ENCODE results near the gene SUSD1. TPM values are rescaled to one million over a fixed set of nuclear protein-coding genes. Genes with fewer than 3 reads are reported as not detected.

SUSD1 gene
- total and polyA plus RNA-seq, 2 of the 13 experiments (the other 11 are each of a cell fraction or from before 2014, with no cell fraction given): 25.9 to 32.3 TPM

GRCh38 chr9:112149211-112149610 is 25.9 kb downstream of the SUSD1 start (continued):
- TF ChIP-seq ZNF777 (CRISPR knock-in tag; IDR thresholded peaks at IDR 0.05) (no peak), JUNB (CRISPR knock-in tag; IDR thresholded peaks at IDR 0.05; ENCODE audit: borderline replicate concordance) (no peak), EHMT2 (IDR thresholded peaks at IDR 0.05; ENCODE audit: borderline replicate concordance, low read depth, low read length) (no peak)
- TF ChIP-seq, protein P1, sequence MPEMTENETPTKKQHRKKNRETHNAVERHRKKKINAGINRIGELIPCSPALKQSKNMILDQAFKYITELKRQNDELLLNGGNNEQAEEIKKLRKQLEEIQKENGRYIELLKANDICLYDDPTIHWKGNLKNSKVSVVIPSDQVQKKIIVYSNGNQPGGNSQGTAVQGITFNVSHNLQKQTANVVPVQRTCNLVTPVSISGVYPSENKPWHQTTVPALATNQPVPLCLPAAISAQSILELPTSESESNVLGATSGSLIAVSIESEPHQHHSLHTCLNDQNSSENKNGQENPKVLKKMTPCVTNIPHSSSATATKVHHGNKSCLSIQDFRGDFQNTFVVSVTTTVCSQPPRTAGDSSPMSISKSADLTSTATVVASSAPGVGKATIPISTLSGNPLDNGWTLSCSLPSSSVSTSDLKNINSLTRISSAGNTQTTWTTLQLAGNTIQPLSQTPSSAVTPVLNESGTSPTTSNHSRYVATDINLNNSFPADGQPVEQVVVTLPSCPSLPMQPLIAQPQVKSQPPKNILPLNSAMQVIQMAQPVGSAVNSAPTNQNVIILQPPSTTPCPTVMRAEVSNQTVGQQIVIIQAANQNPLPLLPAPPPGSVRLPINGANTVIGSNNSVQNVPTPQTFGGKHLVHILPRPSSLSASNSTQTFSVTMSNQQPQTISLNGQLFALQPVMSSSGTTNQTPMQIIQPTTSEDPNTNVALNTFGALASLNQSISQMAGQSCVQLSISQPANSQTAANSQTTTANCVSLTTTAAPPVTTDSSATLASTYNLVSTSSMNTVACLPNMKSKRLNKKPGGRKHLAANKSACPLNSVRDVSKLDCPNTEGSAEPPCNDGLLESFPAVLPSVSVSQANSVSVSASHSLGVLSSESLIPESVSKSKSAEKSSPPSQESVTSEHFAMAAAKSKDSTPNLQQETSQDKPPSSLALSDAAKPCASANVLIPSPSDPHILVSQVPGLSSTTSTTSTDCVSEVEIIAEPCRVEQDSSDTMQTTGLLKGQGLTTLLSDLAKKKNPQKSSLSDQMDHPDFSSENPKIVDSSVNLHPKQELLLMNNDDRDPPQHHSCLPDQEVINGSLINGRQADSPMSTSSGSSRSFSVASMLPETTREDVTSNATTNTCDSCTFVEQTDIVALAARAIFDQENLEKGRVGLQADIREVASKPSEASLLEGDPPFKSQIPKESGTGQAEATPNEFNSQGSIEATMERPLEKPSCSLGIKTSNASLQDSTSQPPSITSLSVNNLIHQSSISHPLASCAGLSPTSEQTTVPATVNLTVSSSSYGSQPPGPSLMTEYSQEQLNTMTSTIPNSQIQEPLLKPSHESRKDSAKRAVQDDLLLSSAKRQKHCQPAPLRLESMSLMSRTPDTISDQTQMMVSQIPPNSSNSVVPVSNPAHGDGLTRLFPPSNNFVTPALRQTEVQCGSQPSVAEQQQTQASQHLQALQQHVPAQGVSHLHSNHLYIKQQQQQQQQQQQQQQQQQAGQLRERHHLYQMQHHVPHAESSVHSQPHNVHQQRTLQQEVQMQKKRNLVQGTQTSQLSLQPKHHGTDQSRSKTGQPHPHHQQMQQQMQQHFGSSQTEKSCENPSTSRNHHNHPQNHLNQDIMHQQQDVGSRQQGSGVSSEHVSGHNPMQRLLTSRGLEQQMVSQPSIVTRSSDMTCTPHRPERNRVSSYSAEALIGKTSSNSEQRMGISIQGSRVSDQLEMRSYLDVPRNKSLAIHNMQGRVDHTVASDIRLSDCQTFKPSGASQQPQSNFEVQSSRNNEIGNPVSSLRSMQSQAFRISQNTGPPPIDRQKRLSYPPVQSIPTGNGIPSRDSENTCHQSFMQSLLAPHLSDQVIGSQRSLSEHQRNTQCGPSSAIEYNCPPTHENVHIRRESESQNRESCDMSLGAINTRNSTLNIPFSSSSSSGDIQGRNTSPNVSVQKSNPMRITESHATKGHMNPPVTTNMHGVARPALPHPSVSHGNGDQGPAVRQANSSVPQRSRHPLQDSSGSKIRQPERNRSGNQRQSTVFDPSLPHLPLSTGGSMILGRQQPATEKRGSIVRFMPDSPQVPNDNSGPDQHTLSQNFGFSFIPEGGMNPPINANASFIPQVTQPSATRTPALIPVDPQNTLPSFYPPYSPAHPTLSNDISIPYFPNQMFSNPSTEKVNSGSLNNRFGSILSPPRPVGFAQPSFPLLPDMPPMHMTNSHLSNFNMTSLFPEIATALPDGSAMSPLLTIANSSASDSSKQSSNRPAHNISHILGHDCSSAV (CRISPR knock-in tag; IDR thresholded peaks at IDR 0.05; ENCODE audit: borderline replicate concordance): no peak

GRCh38 chr9:112145886-112146285 is 29.2 kb downstream of the SUSD1 start:
- Histone ChIP-seq H3K9me3 (ENCODE audit: low read length) (no peaks in the 10 kb centered on the region), H3K27me3 (ENCODE audit: control insufficient read depth in 1 of 2, insufficient read depth in 2 of 2, low read length in 2 of 2) (no peaks in the 10 kb centered on the region), H3K4me2 (ENCODE audit: low read depth, low read length) (no peak overlapping the region), H3K27ac (ENCODE audit: extremely low read length, insufficient read depth, low read length) (no peak overlapping the region), H3K9ac (ENCODE audit: insufficient read depth, low read depth, low read length) (no peak overlapping the region), H3K4me3 (replicated peaks in 1 of 3; ENCODE audit: insufficient read depth in 1 of 3, low read depth in 2 of 3, low read length in 3 of 3) (no peak overlapping the region), H3K4me1 (ENCODE audit: insufficient read depth, low read length) (peaks cover 11% of the 10 kb centered on the region), H3K36me3 (replicated peaks in 1 of 2; ENCODE audit: control insufficient read depth in 1 of 2, insufficient read depth in 2 of 2, low read length in 2 of 2) (peaks cover 3 to 25% of the 10 kb centered on the region in 2 experiments), H2AFZ (ENCODE audit: low read length) (no peak overlapping the region), H4K20me1 (ENCODE audit: insufficient read depth, low read length) (no peaks in the 10 kb centered on the region), H3K79me2 (ENCODE audit: insufficient read depth, low read length) (no peaks in the 10 kb centered on the region)
- WGBS (ENCODE audit: low lambda C conversion rate): 81% methylated on average over 1 of the region's 1 CpG
- DNase-seq (ENCODE audit: low spot score) (no peak), ATAC-seq (no peak), FAIRE-seq (no peak)
- in situ Hi-C loops (cut with HindIII; ENCODE audit: extremely low pct_ligation_motif_present, low pct_unique_long_range_greater_than_20kb): no loop called here
- POLR2A ChIA-PET: interaction anchor here (0.6 kb wide), 1 partner anchor 234 kb away, joined by 3 read pairs; the partner anchor contains the start of gene HSDL2
- no TSS peak for BruUV-seq (replicated peaks)
- CTCF ChIA-PET (ENCODE audit: low intra/inter-chr PET ratio, low total read pairs): no interaction called here
- intact Hi-C loops (cut with micrococcal nuclease; ENCODE audit: unreplicated experiment): no loop called here
- TF ChIP-seq, protein P2, sequence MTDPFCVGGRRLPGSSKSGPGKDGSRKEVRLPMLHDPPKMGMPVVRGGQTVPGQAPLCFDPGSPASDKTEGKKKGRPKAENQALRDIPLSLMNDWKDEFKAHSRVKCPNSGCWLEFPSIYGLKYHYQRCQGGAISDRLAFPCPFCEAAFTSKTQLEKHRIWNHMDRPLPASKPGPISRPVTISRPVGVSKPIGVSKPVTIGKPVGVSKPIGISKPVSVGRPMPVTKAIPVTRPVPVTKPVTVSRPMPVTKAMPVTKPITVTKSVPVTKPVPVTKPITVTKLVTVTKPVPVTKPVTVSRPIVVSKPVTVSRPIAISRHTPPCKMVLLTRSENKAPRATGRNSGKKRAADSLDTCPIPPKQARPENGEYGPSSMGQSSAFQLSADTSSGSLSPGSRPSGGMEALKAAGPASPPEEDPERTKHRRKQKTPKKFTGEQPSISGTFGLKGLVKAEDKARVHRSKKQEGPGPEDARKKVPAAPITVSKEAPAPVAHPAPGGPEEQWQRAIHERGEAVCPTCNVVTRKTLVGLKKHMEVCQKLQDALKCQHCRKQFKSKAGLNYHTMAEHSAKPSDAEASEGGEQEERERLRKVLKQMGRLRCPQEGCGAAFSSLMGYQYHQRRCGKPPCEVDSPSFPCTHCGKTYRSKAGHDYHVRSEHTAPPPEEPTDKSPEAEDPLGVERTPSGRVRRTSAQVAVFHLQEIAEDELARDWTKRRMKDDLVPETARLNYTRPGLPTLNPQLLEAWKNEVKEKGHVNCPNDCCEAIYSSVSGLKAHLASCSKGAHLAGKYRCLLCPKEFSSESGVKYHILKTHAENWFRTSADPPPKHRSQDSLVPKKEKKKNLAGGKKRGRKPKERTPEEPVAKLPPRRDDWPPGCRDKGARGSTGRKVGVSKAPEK (CRISPR knock-in tag; IDR thresholded peaks at IDR 0.05; ENCODE audit: borderline replicate concordance): no peak
- TF ChIP-seq TEAD3 (CRISPR knock-in tag; optimal IDR thresholded peaks at IDR 0.05; ENCODE audit: borderline replicate concordance) (peak; percentile 56), JUN (CRISPR knock-in tag; IDR thresholded peaks at IDR 0.05) (no peak), FOSL2 (CRISPR knock-in tag; IDR thresholded peaks at IDR 0.05) (0 out of 2 replicates have a peak, but pooled peaks have one; percentile 30)

All from HepG2 (cell line).